ENCODE results near the gene ADAMTS2.

The ADAMTS2 gene

GRCh38 chr5:179170606-179171005 lies 174.7 kb downstream of the ADAMTS2 start:
- DNase-seq, result no peak
- in situ Hi-C loops (cut with HindIII; ENCODE audit: low pct_ligation_motif_present, low pct_unique_long_range_greater_than_20kb, low sequenced_read_pairs), result no loop called here

- DNase-seq, result no peak
- in situ Hi-C loops (cut with HindIII; ENCODE audit: low pct_ligation_motif_present, low pct_unique_long_range_greater_than_20kb, low sequenced_read_pairs), result no loop called here
Observed at GRCh38 chr5:179169836-179170235, 175.4 kb downstream of the ADAMTS2 start.

GRCh38 chr5:179168664-179169063 lies 176.6 kb downstream of the ADAMTS2 start:
- no peak for DNase-seq
- in situ Hi-C loops (cut with HindIII; ENCODE audit: low pct_ligation_motif_present, low pct_unique_long_range_greater_than_20kb, low sequenced_read_pairs), result no loop called here

GRCh38 chr5:179167871-179168451 lies 177.3 kb downstream of the ADAMTS2 start:
- in situ Hi-C loops (cut with HindIII; ENCODE audit: low pct_ligation_motif_present, low pct_unique_long_range_greater_than_20kb, low sequenced_read_pairs), result no loop called here
- DNase-seq, result no peak

- in situ Hi-C loops (cut with HindIII; ENCODE audit: low pct_ligation_motif_present, low pct_unique_long_range_greater_than_20kb, low sequenced_read_pairs), result no loop called here
- DNase-seq, result no peak
Observed at GRCh38 chr5:179166886-179167841, 178.1 kb downstream of the ADAMTS2 start.

- in situ Hi-C loops (cut with HindIII; ENCODE audit: low pct_ligation_motif_present, low pct_unique_long_range_greater_than_20kb, low sequenced_read_pairs), result no loop called here
- no peak for DNase-seq
Observed at GRCh38 chr5:179166171-179166885, 178.9 kb downstream of the ADAMTS2 start.

GRCh38 chr5:179165421-179166170 lies 179.7 kb downstream of the ADAMTS2 start:
- DNase-seq, result no peak
- in situ Hi-C loops (cut with HindIII; ENCODE audit: low pct_ligation_motif_present, low pct_unique_long_range_greater_than_20kb, low sequenced_read_pairs), result no loop called here

GRCh38 chr5:179164331-179165311 lies 180.6 kb downstream of the ADAMTS2 start:
- in situ Hi-C loops (cut with HindIII; ENCODE audit: low pct_ligation_motif_present, low pct_unique_long_range_greater_than_20kb, low sequenced_read_pairs), result no loop called here
- no peak for DNase-seq

- in situ Hi-C loops (cut with HindIII; ENCODE audit: low pct_ligation_motif_present, low pct_unique_long_range_greater_than_20kb, low sequenced_read_pairs), result no loop called here
- no peak for DNase-seq
Observed at GRCh38 chr5:179163236-179164155, 181.8 kb downstream of the ADAMTS2 start.

GRCh38 chr5:179162351-179163235 lies 182.7 kb downstream of the ADAMTS2 start:
- DNase-seq, result no peak
- in situ Hi-C loops (cut with HindIII; ENCODE audit: low pct_ligation_motif_present, low pct_unique_long_range_greater_than_20kb, low sequenced_read_pairs), result no loop called here

GRCh38 chr5:179161901-179162300 lies 183.4 kb downstream of the ADAMTS2 start:
- in situ Hi-C loops (cut with HindIII; ENCODE audit: low pct_ligation_motif_present, low pct_unique_long_range_greater_than_20kb, low sequenced_read_pairs), result no loop called here
- no peak for DNase-seq

- DNase-seq, result no peak
- in situ Hi-C loops (cut with HindIII; ENCODE audit: low pct_ligation_motif_present, low pct_unique_long_range_greater_than_20kb, low sequenced_read_pairs), result no loop called here
Observed at GRCh38 chr5:179160584-179160983, 184.7 kb downstream of the ADAMTS2 start.

GRCh38 chr5:179158556-179158955 lies 186.7 kb downstream of the ADAMTS2 start:
- no peak for DNase-seq
- in situ Hi-C loops (cut with HindIII; ENCODE audit: low pct_ligation_motif_present, low pct_unique_long_range_greater_than_20kb, low sequenced_read_pairs), result no loop called here

GRCh38 chr5:179154991-179155955 lies 190.0 kb downstream of the ADAMTS2 start:
- no peak for DNase-seq
- in situ Hi-C loops (cut with HindIII; ENCODE audit: low pct_ligation_motif_present, low pct_unique_long_range_greater_than_20kb, low sequenced_read_pairs), result no loop called here

Data from ACHN (cell line).